ENCODE measurements around the gene TSPAN14.

DNA sequence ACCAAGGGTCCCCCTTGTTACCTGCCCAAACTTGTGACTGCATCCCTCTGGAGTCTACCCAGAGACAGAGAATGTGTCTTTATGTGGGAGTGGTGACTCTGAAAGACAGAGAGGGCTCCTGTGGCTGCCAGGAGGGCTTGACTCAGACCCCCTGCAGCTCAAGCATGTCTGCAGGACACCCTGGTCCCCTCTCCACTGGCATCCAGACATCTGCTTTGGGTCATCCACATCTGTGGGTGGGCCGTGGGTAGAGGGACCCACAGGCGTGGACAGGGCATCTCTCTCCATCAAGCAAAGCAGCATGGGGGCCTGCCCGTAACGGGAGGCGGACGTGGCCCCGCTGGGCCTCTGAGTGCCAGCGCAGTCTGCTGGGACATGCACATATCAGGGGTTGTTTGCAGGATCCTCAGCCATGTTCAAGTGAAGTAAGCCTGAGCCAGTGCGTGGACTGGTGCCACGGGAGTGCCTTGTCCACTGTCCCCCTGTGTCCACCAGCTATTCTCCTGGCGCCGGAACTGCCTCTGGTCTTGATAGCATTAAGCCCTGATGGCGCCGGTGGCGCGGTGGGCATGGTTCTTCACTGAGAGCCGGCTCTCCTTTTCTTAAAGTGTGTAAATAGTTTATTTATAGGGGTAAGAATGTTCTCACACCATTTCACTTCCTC, 64.2 kb downstream of the TSPAN14 start:
- TF ChIP-seq, protein P1, sequence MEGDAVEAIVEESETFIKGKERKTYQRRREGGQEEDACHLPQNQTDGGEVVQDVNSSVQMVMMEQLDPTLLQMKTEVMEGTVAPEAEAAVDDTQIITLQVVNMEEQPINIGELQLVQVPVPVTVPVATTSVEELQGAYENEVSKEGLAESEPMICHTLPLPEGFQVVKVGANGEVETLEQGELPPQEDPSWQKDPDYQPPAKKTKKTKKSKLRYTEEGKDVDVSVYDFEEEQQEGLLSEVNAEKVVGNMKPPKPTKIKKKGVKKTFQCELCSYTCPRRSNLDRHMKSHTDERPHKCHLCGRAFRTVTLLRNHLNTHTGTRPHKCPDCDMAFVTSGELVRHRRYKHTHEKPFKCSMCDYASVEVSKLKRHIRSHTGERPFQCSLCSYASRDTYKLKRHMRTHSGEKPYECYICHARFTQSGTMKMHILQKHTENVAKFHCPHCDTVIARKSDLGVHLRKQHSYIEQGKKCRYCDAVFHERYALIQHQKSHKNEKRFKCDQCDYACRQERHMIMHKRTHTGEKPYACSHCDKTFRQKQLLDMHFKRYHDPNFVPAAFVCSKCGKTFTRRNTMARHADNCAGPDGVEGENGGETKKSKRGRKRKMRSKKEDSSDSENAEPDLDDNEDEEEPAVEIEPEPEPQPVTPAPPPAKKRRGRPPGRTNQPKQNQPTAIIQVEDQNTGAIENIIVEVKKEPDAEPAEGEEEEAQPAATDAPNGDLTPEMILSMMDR (IDR thresholded peaks at IDR 0.05; ENCODE audit: insufficient read depth, low read length, poor library complexity, severe bottlenecking): no peak
- TF ChIP-seq EZH2phosphoT487 (conservative IDR thresholded peaks at IDR 0.05; ENCODE audit: low read length): no peak
